HepG2 (cell line): ENCODE data around the gene PPP1R16B. TPM values are rescaled to one million over a fixed set of nuclear protein-coding genes. Genes with fewer than 3 reads are reported as not detected.

ENCODE experiments used
- ATF6 ChIP-seq: sonication (generic); formaldehyde crosslinking; conservative IDR thresholded peaks from 2 replicates; pipeline ENCODE4 v1.4.0; 2020; ENCODE audit warnings: missing genetic modification reagents
- ERF ChIP-seq: IDR thresholded peaks from 2 replicates; pipeline ENCODE4 v1.6.1; 2018; ENCODE audit warnings: missing biosample characterization, missing genetic modification reagents
- KDM5B ChIP-seq: sonication (generic); formaldehyde crosslinking; IDR thresholded peaks from 2 replicates; pipeline ENCODE4 v1.4.0; 2020; ENCODE audit warnings: missing genetic modification reagents, mild to moderate bottlenecking, borderline replicate concordance
- NFIB ChIP-seq: sonication (generic); formaldehyde crosslinking; IDR thresholded peaks from 2 replicates; pipeline ENCODE4 v1.9.0; 2021; ENCODE audit warnings: missing genetic modification reagents, mild to moderate bottlenecking, borderline replicate concordance
- NKX3-1 ChIP-seq: sonication (generic); formaldehyde crosslinking; IDR thresholded peaks from 2 replicates; pipeline ENCODE4 v1.5.0; 2020; ENCODE audit warnings: missing genetic modification reagents
- STAT6 ChIP-seq: sonication (generic); formaldehyde crosslinking; IDR thresholded peaks from 2 replicates; pipeline ENCODE4 v1.4.0; 2020; ENCODE audit warnings: missing genetic modification reagents, mild to moderate bottlenecking, borderline replicate concordance
- TGIF2 ChIP-seq: IDR thresholded peaks from 2 replicates; pipeline ENCODE4 v1.6.1; 2016; ENCODE audit warnings: control low read depth, missing compliant biosample characterization
- TMF1 ChIP-seq: sonication (generic); formaldehyde crosslinking; IDR thresholded peaks from 2 replicates; pipeline ENCODE4 v1.8.1; 2022; ENCODE audit warnings: low read depth, missing genetic modification reagents
- ZBTB1 ChIP-seq: sonication (generic); formaldehyde crosslinking; IDR thresholded peaks from 2 replicates; pipeline ENCODE4 v1.4.0; 2020; ENCODE audit warnings: missing genetic modification reagents, borderline replicate concordance
- ZNF44 ChIP-seq: sonication (generic); formaldehyde crosslinking; IDR thresholded peaks from 2 replicates; pipeline ENCODE4 v1.5.1; 2020; ENCODE audit warnings: mild to moderate bottlenecking, missing genetic modification reagents
- ZNF496 ChIP-seq: sonication (generic); formaldehyde crosslinking; IDR thresholded peaks from 2 replicates; pipeline ENCODE4 v1.8.1; 2023; ENCODE audit warnings: mild to moderate bottlenecking, moderate library complexity, missing genetic modification reagents; ENCODE audit not compliant: insufficient replicate concordance
- ZNF619 ChIP-seq: sonication (generic); formaldehyde crosslinking; IDR thresholded peaks from 2 replicates; pipeline ENCODE4 v1.4.0; 2020; ENCODE audit warnings: mild to moderate bottlenecking, missing genetic modification reagents
- ZNF720 ChIP-seq: sonication (generic); formaldehyde crosslinking; IDR thresholded peaks from 2 replicates; pipeline ENCODE4 v1.4.0; 2020; ENCODE audit warnings: missing genetic modification reagents
- ZNF768 ChIP-seq: sonication (generic); formaldehyde crosslinking; IDR thresholded peaks from 2 replicates; pipeline ENCODE4 v1.4.0; 2020; ENCODE audit warnings: missing genetic modification reagents
- ZNF792 ChIP-seq: IDR thresholded peaks from 2 replicates; pipeline ENCODE4 v1.6.1; 2016
- ZSCAN12 ChIP-seq: sonication (generic); formaldehyde crosslinking; IDR thresholded peaks from 2 replicates; pipeline ENCODE4 v1.9.0; 2021; ENCODE audit warnings: mild to moderate bottlenecking, missing genetic modification reagents
- polyA plus RNA-seq, 8 experiments: library from polyadenylated mRNA; depleted of rRNA in 3 of 8; stranded (reverse) in 7 of 8; unstranded in 1 of 8; fragments of >200 nt; fragmentation: Illumina TruSeq in 4 of 8; extraction: Trizol in 4 of 8; gene quantifications; 2 replicates each; pipeline versions ENCODE4 v1.2.1 to v1.2.3, GENCODE V29; 2011 to 2016; ENCODE audit warnings: low read depth in 4 of 8, missing spikeins in 1 of 8, mixed read lengths in 1 of 8; ENCODE audit not compliant: insufficient read depth in 1 of 8
- total RNA-seq, 5 experiments: library from RNA; depleted of rRNA; stranded (reverse); fragments of >200 nt; fragmentation: Illumina TruSeq; extraction: Trizol; gene quantifications; 2 replicates each; pipeline ENCODE4 v1.2.3, GENCODE V29; 2016; ENCODE audit warnings: low read depth in 1 of 5
- TF ChIP-seq, protein P1 (sequence below): sonication (generic); formaldehyde crosslinking; IDR thresholded peaks from 2 replicates; pipeline ENCODE4 v1.4.0; 2020; ENCODE audit warnings: mild to moderate bottlenecking, missing genetic modification reagents, borderline replicate concordance
- TF ChIP-seq, protein P2 (sequence below): sonication (generic); formaldehyde crosslinking; IDR thresholded peaks from 2 replicates; pipeline ENCODE4 v1.5.0; 2020; ENCODE audit warnings: missing genetic modification reagents

Gene PPP1R16B
- total and polyA plus RNA-seq, 2 of the 13 experiments (the other 11 are each of a cell fraction or from before 2014, with no cell fraction given) = 0.02 to 0.11 TPM

GRCh38 chr20:38962044-38962927, 156.8 kb downstream of the PPP1R16B start, which contains the start of gene DHX35 (continued):
- TF ChIP-seq, protein P1, sequence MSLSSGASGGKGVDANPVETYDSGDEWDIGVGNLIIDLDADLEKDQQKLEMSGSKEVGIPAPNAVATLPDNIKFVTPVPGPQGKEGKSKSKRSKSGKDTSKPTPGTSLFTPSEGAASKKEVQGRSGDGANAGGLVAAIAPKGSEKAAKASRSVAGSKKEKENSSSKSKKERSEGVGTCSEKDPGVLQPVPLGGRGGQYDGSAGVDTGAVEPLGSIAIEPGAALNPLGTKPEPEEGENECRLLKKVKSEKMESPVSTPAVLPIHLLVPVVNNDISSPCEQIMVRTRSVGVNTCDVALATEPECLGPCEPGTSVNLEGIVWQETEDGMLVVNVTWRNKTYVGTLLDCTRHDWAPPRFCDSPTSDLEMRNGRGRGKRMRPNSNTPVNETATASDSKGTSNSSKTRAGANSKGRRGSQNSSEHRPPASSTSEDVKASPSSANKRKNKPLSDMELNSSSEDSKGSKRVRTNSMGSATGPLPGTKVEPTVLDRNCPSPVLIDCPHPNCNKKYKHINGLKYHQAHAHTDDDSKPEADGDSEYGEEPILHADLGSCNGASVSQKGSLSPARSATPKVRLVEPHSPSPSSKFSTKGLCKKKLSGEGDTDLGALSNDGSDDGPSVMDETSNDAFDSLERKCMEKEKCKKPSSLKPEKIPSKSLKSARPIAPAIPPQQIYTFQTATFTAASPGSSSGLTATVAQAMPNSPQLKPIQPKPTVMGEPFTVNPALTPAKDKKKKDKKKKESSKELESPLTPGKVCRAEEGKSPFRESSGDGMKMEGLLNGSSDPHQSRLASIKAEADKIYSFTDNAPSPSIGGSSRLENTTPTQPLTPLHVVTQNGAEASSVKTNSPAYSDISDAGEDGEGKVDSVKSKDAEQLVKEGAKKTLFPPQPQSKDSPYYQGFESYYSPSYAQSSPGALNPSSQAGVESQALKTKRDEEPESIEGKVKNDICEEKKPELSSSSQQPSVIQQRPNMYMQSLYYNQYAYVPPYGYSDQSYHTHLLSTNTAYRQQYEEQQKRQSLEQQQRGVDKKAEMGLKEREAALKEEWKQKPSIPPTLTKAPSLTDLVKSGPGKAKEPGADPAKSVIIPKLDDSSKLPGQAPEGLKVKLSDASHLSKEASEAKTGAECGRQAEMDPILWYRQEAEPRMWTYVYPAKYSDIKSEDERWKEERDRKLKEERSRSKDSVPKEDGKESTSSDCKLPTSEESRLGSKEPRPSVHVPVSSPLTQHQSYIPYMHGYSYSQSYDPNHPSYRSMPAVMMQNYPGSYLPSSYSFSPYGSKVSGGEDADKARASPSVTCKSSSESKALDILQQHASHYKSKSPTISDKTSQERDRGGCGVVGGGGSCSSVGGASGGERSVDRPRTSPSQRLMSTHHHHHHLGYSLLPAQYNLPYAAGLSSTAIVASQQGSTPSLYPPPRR (CRISPR knock-in tag) = peak; percentile 15; the same call in 1 of the 2 replicates
- TF ChIP-seq, protein P2, sequence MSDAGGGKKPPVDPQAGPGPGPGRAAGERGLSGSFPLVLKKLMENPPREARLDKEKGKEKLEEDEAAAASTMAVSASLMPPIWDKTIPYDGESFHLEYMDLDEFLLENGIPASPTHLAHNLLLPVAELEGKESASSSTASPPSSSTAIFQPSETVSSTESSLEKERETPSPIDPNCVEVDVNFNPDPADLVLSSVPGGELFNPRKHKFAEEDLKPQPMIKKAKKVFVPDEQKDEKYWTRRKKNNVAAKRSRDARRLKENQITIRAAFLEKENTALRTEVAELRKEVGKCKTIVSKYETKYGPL (CRISPR knock-in tag) = 0 out of 2 replicates have a peak, but pooled peaks have one; percentile 84
- 0 out of 2 replicates have a peak, but pooled peaks have one; percentile 49 for TF ChIP-seq TMF1 (CRISPR knock-in tag)
- TF ChIP-seq ZNF720 (CRISPR knock-in tag) = 0 out of 2 replicates have a peak, but pooled peaks have one; percentile 27
- peak; percentile 90 for TF ChIP-seq ZNF792 (CRISPR knock-in tag)
- peak; percentile 95 for TF ChIP-seq ZNF44 (CRISPR knock-in tag)
- TF ChIP-seq STAT6 = peak; percentile 29; the same call in 1 of the 2 replicates
- peak; percentile 30; the same call in 1 of the 2 replicates for TF ChIP-seq TGIF2 (CRISPR knock-in tag)
- peak; percentile 59; the same call in 1 of the 2 replicates for TF ChIP-seq NKX3-1 (CRISPR knock-in tag)
- 0 out of 2 replicates have a peak, but pooled peaks have one; percentile 80 for TF ChIP-seq ZBTB1 (CRISPR knock-in tag)
- peak; percentile 95 for TF ChIP-seq ERF (CRISPR knock-in tag)
- peak; percentile 88 for TF ChIP-seq ZNF619
- peak; percentile 71 for TF ChIP-seq ZNF768 (CRISPR knock-in tag)
- TF ChIP-seq NFIB (CRISPR knock-in tag) = no peak
- 0 out of 2 replicates have a peak, but pooled peaks have one; percentile 8 for TF ChIP-seq ATF6 (CRISPR knock-in tag)
- TF ChIP-seq ZNF496 (CRISPR knock-in tag) = no peak
- TF ChIP-seq ZSCAN12 (CRISPR knock-in tag) = peak; percentile 93; the same call in 1 of the 2 replicates
- TF ChIP-seq KDM5B (CRISPR knock-in tag) = peak; percentile 98; the same call in 1 of the 2 replicates
